ENCODE data around the gene DHRS2.
"Not testable (repeated sequence)": the region's sequence is repeated elsewhere in the genome, so short reads cannot be mapped to it uniquely, and the experiment has no call there.

The DHRS2 gene

GRCh38 chr14:23672200-23672599, 36.0 kb downstream of the DHRS2 start:
- TF ChIP-seq POLR2AphosphoS5 (IDR thresholded peaks at IDR 0.05; ENCODE audit: low read depth, low read length) (no peak), TAF1 (IDR thresholded peaks at IDR 0.05; ENCODE audit: low read depth, low read length) (no peak), PAX5 (IDR thresholded peaks at IDR 0.05; ENCODE audit: insufficient read depth, low read length, severe bottlenecking) (no peak), SPI1 (IDR thresholded peaks at IDR 0.05; ENCODE audit: low read depth, low read length) (no peak), POLR2A (IDR thresholded peaks at IDR 0.05; ENCODE audit: low read depth, low read length) (no peak), POU2F2 (IDR thresholded peaks at IDR 0.05; ENCODE audit: low read depth, low read length) (no peak)
- DNase-seq (ENCODE audit: insufficient read length, low spot score) = no peak
- no peak for FAIRE-seq

GRCh38 chr14:23675337-23675736, 39.2 kb downstream of the DHRS2 start:
- DNase-seq (ENCODE audit: insufficient read length, low spot score) = no peak
- no peak for FAIRE-seq
- TF ChIP-seq POLR2A (IDR thresholded peaks at IDR 0.05; ENCODE audit: low read depth, low read length) (no peak), TAF1 (IDR thresholded peaks at IDR 0.05; ENCODE audit: low read depth, low read length) (no peak), PAX5 (IDR thresholded peaks at IDR 0.05; ENCODE audit: insufficient read depth, low read length, severe bottlenecking) (no peak), SPI1 (IDR thresholded peaks at IDR 0.05; ENCODE audit: low read depth, low read length) (no peak), POU2F2 (IDR thresholded peaks at IDR 0.05; ENCODE audit: low read depth, low read length) (no peak)

GRCh38 chr14:23675906-23676305, 39.7 kb downstream of the DHRS2 start:
- DNase-seq (ENCODE audit: insufficient read length, low spot score) (no peak), FAIRE-seq (no peak)
- TF ChIP-seq PAX5 (IDR thresholded peaks at IDR 0.05; ENCODE audit: insufficient read depth, low read length, severe bottlenecking) (no peak), POLR2AphosphoS5 (IDR thresholded peaks at IDR 0.05; ENCODE audit: low read depth, low read length) (no peak), TAF1 (IDR thresholded peaks at IDR 0.05; ENCODE audit: low read depth, low read length) (no peak), POLR2A (IDR thresholded peaks at IDR 0.05; ENCODE audit: low read depth, low read length) (no peak), POU2F2 (IDR thresholded peaks at IDR 0.05; ENCODE audit: low read depth, low read length) (no peak), SPI1 (IDR thresholded peaks at IDR 0.05; ENCODE audit: low read depth, low read length) (no peak)

GRCh38 chr14:23681337-23681736, 45.2 kb downstream of the DHRS2 start:
- TF ChIP-seq SPI1 (IDR thresholded peaks at IDR 0.05; ENCODE audit: low read depth, low read length) (no peak), TAF1 (IDR thresholded peaks at IDR 0.05; ENCODE audit: low read depth, low read length) (no peak), PAX5 (IDR thresholded peaks at IDR 0.05; ENCODE audit: insufficient read depth, low read length, severe bottlenecking) (no peak), POU2F2 (IDR thresholded peaks at IDR 0.05; ENCODE audit: low read depth, low read length) (no peak), POLR2A (IDR thresholded peaks at IDR 0.05; ENCODE audit: low read depth, low read length) (no peak), POLR2AphosphoS5 (IDR thresholded peaks at IDR 0.05; ENCODE audit: low read depth, low read length) (no peak)
- FAIRE-seq (no peak), DNase-seq (ENCODE audit: insufficient read length, low spot score) (no peak)

- DNase-seq (ENCODE audit: insufficient read length, low spot score); FAIRE-seq: not testable (repeated sequence)
These were observed 53.7 kb downstream of the DHRS2 start for GRCh38 chr14:23689709-23690514.

- DNase-seq (ENCODE audit: insufficient read length, low spot score) (no peak), FAIRE-seq (no peak)
- TF ChIP-seq TAF1 (IDR thresholded peaks at IDR 0.05; ENCODE audit: low read depth, low read length) (no peak), SPI1 (IDR thresholded peaks at IDR 0.05; ENCODE audit: low read depth, low read length) (no peak), POU2F2 (IDR thresholded peaks at IDR 0.05; ENCODE audit: low read depth, low read length) (no peak), PAX5 (IDR thresholded peaks at IDR 0.05; ENCODE audit: insufficient read depth, low read length, severe bottlenecking) (no peak), POLR2A (IDR thresholded peaks at IDR 0.05; ENCODE audit: low read depth, low read length) (no peak), POLR2AphosphoS5 (IDR thresholded peaks at IDR 0.05; ENCODE audit: low read depth, low read length) (no peak)
These were observed 56.3 kb downstream of the DHRS2 start for GRCh38 chr14:23692416-23692815.

- FAIRE-seq = no peak
- TF ChIP-seq POLR2AphosphoS5 (IDR thresholded peaks at IDR 0.05; ENCODE audit: low read depth, low read length) (no peak), PAX5 (IDR thresholded peaks at IDR 0.05; ENCODE audit: insufficient read depth, low read length, severe bottlenecking) (no peak), SPI1 (IDR thresholded peaks at IDR 0.05; ENCODE audit: low read depth, low read length) (no peak), TAF1 (IDR thresholded peaks at IDR 0.05; ENCODE audit: low read depth, low read length) (no peak), POLR2A (IDR thresholded peaks at IDR 0.05; ENCODE audit: low read depth, low read length) (no peak), POU2F2 (IDR thresholded peaks at IDR 0.05; ENCODE audit: low read depth, low read length) (no peak)
These were observed 57.1 kb downstream of the DHRS2 start for GRCh38 chr14:23693252-23693775.

GRCh38 chr14:23694085-23694948, 58.2 kb downstream of the DHRS2 start:
- TF ChIP-seq POLR2AphosphoS5 (IDR thresholded peaks at IDR 0.05; ENCODE audit: low read depth, low read length) (no peak), POU2F2 (IDR thresholded peaks at IDR 0.05; ENCODE audit: low read depth, low read length) (no peak), TAF1 (IDR thresholded peaks at IDR 0.05; ENCODE audit: low read depth, low read length) (no peak), POLR2A (IDR thresholded peaks at IDR 0.05; ENCODE audit: low read depth, low read length) (no peak)
- DNase-seq (ENCODE audit: insufficient read length, low spot score) = no peak
- FAIRE-seq = no peak

More at GRCh38 chr14:23693252-23693775, 57.1 kb downstream of the DHRS2 start:
- DNase-seq (ENCODE audit: insufficient read length, low spot score) = no peak
